GM21381 (cell line): ENCODE measurements around the gene SP1.
"Not testable (repeated sequence)": the region's sequence is repeated elsewhere in the genome, so short reads cannot be mapped to it uniquely, and the experiment has no call there.

Experiments
- ATAC-seq: cut with Tn5 transposase; IDR thresholded peaks from one replicate; pipeline ENCODE4 v1.9.1; 2021; ENCODE audit warnings: mild to moderate bottlenecking, moderate library complexity; ENCODE audit not compliant: unreplicated experiment

The SP1 gene

DNA sequence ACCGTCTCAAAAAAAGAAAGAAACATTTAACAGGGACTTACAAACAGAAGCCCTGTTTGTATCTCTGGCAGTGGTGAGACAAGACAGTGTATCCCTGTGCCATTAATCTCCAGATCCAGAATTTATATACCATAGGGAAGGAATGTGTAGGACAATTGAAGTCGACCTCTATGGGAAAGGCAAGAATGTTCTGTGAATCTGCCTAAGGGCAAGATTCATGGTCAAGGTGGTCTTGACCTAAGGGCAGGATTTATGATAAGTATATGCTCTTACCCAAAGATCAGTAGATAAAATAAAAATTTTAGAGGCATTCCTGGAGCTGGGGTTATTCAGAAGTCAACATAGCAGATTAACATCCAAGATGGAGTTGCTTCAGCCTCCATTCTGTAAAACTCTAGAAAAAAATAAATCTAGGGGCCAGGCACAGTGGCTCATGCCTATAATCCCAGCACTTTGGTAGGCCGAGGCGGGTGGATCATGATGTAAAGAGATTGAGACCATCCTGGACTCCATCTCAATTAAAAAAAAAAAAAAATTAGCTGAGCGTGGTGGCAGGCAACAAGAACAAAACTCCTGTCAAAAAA is 21.0 kb upstream of the SP1 start:
- ATAC-seq: no peak

DNA sequence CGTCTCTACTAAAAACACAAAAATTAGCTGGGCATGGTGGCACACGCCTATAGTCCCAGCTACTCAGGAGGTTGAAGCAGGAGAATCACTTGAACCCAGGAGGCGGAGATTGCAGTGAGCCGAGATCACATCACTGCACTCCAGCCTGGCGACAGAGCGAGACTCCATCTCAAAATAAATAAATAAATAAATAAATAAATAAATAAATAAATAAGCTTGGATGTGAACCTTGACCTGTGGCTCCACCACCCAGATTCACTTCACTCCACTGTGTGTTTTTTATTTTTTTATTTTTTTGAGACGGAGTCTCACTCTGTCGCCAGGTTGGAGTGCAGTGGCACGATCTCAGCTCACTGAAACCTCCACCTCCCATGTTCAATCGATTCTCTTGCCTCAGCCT is 18.3 kb upstream of the SP1 start:
- ATAC-seq: not testable (repeated sequence)

DNA sequence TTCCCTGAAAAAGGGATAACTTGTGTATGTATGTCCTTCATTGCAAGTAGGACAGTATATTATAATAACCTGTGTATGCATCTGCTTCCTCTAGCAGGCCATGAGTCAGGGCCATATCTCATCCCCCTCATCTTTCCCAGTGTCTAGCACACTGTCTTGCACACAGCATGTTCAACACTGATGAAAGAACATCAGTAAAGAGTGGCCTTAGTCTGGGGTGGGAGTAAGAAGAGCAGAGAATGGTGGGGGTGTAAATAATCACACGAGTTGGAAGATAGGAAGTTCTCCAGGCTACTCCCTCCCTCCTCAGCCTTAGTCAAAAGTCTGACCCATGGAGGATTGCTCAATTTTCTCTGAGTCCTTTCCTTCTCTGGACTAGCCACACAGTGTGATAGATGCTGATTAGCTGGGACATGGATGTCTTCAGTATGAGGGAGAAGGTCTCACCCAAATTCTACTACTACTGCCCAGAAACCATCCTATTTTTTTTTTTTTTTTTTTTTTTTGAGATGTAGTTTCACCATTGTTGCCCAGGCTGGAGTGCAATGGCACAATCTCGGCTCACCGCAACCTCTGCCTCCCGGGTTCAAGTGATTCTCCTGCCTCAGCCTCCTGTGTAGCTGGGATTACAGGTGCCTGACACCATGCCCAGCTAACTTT is 14.6 kb upstream of the SP1 start:
- ATAC-seq: no peak

DNA sequence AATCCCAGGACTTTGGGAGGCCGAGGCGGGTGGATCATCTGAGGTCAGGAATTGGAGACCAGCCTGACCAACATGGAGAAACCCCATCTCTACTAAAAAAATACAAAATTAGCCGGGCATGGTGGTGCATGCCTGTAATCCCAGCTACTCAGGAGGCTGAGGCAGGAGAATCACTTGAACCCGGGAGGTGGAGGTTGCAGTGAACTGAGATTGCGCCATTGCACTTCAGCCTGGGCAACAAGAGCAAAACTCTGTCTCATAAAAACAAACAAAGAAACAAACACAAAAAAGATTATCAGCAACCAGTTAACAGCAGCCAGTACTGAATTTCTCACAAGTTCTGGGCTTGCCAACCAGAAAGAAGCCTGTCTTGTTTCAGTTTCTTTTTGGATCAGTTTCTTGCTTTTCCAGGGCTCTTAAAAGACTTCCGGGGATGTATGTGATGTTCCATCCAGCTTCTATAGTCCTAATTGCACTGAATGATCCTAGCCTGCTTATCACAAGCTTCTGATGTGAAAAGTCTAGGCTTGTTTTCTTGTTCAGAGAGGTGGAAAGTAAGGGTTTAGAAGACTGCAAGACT is 6.3 kb upstream of the SP1 start:
- ATAC-seq: not testable (repeated sequence)

DNA sequence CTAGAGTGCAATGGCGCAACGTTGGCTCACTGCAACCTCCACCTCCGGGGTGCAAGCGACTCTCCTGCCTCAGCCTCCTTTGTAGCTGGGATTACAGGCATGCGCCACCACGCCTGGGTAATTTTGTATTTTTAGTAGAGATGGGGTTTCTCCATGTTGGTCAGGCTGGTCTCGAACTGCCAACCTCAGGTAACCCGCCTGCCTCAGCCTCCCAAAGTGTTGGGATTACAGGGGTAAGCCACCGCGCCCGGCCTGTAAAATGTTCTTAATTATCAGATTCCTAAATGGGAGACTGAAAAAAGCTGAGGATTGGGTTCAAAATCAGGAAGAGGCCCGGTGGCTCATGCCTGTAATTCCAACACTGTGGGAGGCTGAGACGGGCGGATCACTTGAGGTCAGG is 5.7 kb upstream of the SP1 start:
- not testable (repeated sequence) for ATAC-seq

DNA sequence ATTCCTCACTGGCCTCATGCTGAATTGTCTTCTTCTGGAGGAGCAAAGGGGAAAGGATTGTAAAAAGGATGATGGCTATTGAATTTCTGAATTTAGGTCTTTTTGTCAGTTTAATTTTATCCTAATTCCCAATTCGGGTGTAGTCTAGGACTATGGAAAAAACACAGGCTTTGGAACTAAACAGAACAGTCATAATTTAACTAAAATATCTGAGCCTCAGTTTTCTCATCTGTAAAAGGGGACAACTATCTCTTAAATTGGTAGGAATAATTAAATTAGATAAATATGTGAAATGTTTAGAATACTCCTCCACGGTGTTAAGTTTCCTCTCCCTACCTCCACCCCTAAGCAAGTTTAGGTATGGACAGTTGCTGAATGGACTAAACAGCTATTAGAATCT is 3.2 kb upstream of the SP1 start:
- ATAC-seq: no peak

DNA sequence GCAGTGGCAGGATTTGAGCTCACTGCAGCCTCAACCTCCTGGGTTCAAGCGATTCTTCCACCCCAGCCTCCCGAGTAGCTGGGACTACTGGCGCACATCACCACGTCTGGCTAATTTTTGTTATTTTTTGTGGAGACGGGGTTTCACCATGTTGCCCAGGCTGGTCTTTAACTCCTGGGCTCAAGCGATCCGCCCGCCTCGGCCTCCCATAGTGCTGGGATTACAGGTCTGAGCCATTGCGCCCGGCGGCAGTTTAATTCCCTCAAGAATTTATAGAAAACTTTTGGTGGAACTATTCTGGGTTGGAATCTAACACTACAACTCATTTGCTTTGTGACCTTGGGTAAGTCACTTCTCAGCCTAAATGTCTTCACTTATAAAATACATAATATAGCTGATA is 1.8 kb upstream of the SP1 start:
- no peak for ATAC-seq

DNA sequence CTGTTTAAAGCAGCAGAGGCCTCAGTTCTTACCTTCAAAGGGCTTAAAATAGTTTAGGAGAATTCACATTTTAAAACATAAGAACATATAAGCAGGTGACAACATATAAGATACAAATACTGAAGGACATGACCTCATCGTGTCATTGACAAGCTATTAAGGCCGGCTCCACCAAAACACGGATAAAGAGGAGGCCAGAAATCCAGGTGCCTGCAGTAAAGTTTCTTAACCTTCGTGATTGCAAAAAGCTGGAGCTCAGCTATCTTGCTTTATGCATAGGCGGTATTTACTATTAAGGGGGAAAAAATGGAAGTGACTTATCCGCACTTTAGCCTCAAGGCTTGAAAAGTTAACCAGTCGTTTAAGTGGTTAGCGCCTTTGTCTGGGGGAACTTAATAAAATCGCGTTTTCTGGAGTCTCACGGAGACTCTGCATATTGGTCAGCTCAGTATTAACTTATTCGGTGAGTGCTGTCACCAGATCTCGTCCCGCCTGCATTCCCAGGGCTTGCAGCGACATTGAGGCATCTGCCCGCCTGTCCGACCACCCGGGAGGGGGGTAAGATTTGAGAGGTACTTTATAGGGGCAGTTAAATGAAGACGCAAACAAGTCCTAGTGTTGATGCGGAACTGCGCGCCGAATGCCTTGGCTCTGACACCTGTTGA is 1.1 kb upstream of the SP1 start:
- no peak for ATAC-seq

DNA sequence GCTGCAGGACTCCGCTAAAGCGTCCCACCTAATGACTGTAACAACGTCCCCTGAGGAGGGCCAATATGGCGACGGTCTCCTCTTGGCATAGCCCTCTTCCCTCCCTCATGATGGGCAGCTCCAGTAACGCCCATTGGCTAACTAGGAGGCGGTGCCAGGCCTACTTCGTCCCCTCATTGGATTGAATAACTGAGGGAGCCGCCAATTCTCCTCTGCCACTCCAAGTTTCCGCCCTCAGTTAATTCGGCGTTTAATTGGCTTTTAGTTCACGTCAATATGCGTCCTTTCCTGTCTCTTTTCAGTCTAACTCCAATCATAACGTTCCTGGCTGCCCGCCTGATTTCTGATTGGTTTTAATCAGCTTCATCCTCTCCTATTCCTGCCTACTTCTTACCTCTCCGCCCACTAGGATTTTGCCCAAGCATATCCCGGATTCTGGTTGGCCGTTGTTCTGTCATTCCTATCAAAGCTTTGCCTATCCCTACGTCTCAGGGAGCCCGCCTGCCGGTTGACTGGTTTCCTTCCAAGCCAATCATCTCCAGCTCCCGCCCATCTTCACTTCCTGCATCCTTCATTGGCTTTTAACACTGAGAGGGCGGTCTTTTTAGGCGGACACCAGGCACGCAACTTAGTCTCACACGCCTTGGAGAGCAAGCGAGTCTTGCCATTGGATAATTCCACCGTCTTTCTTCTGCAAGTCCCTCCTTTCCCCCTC is 430 bp upstream of the SP1 start:
- peak; percentile 68 for ATAC-seq

DNA sequence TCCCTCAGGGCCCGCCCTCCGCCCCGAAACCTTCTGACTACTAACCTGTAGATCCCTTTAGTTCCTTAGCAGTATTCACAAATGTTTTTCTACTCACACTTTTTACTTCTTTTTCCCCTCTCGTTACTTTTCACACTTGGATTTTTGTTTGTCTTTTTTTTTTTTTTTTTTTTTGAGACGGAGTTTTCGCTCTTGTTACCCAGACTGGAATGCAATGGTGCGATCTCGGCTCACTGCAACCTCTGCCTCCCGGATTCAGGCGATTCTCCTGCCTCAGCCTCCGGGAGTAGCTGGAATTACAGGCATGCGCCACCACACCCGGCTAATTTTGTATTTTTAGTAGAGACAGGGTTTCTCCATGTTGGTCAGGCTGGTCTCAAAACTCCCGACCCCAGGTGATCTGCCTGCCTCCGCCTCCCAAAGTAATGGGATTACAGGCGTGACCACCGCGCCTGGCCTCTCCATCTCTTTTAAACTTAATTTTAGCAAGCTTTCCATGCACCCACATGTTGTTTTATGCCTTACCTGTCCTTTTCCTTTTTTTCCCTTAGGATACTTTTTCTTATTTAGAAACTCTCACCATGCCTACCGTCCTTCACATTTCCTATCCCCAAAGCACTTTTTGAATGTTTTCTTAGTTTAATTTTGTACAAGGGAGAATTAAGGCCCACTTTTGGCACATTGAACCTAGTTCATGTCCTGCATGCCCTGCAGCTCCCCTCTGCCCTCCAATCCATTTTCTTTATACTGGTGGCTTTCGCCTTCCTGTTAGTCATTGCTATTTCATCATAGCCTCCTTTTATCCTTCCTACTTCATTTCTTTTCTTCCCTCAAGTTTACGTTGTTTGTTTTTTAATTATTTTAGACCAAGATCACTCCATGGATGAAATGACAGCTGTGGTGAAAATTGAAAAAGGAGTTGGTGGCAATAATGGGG is 1.1 kb downstream of the SP1 start:
- no peak for ATAC-seq

DNA sequence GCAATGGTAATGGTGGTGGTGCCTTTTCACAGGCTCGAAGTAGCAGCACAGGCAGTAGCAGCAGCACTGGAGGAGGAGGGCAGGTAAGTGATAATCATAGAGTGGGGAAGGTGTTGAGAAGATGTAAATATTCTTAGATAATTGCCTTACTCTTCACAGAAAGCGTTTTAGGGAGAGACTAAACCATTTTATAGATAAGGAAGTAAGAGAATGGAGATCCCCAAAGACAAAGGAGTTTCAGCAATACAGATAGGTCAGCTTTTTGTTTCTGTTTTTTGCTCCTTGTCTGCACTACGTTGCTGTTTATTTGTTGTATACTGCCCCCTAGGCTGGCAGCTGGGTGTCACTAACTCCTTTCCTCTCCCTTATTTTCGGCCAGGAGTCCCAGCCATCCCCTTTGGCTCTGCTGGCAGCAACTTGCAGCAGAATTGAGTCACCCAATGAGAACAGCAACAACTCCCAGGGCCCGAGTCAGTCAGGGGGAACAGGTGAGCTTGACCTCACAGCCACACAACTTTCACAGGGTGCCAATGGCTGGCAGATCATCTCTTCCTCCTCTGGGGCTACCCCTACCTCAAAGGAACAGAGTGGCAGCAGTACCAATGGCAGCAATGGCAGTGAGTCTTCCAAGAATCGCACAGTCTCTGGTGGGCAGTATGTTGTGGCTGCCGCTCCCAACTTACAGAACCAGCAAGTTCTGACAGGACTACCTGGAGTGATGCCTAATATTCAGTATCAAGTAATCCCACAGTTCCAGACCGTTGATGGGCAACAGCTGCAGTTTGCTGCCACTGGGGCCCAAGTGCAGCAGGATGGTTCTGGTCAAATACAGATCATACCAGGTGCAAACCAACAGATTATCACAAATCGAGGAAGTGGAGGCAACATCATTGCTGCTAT is 2.0 kb downstream of the SP1 start:
- no peak for ATAC-seq

DNA sequence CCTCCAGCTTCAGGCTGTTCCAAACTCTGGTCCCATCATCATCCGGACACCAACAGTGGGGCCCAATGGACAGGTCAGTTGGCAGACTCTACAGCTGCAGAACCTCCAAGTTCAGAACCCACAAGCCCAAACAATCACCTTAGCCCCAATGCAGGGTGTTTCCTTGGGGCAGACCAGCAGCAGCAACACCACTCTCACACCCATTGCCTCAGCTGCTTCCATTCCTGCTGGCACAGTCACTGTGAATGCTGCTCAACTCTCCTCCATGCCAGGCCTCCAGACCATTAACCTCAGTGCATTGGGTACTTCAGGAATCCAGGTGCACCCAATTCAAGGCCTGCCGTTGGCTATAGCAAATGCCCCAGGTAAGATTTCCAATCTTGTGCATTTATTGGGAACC is 3.3 kb downstream of the SP1 start:
- ATAC-seq: no peak

DNA sequence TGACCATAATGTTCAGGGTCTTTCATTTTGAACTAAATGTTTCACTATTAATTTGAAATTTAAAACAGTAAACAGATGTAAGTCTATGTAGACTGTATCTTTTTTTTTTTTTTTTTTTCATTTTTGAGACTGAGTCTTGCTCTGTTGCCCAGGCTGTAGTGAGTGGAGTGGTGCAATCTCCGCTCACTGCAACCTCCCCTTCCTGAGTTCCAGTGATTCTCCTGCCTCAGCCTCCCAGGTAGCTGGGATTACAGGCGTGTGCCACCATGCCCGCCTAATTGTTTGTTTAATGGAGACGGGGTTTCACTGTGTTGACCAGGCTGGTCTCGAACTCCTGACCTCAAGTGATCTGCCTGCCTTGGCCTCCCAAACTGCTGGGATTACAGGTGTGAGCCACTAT is 6.4 kb downstream of the SP1 start:
- not testable (repeated sequence) for ATAC-seq

DNA sequence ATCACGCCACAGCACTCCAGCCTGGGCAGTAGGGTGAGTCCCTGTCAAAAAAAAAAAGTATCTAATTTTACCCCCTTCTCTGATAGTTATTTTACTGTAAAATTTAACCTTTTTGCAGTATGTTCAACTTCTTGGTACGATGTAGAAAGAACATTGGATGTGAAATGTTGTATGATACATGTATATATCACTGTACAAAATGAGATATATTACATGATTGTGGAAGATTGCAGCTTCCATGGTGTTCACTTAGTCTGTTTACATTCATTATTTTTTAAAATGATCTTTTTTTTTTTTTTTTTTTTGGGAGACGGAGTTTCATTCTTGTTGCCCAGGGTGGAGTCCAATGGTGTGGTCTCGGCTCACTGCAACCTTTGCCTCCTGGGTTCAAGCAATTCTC is 9.0 kb downstream of the SP1 start:
- ATAC-seq: no peak

DNA sequence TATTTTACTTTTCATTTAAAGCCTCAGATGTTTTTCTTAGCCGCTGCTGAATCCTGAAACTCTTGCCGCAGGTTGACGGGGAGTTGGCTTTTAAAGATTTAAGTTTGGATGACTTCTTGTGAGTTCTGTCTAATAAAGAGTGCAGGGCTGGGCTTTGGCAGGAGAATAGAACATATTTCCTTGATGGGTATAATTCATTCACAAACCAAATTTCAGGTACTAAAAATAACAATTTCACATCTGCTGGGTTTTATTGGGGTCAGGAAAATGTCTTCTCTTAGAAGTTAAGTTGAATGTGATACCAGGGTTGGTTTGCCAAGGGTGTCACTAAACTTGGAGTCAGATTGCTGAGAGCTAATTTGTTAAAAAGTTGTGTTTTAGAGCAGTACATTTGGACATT is 9.7 kb downstream of the SP1 start:
- ATAC-seq: no peak

DNA sequence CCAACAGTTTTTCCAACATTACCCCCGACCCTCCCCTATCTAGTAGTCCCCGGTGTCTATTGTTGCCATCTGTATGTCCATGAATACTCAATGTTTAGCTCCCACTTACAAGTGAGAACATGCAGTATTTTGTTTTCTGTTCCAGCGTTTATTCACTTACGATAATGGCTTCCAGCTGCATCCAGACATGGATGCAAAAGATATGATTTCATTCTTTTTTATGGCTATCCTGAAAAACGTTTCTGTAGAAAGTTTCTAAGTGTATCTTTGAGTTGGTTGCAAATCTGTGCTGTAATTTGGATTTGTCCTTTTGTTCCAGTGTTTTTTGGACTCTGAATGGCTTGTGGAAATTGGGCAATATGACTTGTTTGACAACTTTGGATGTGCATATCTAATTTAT is 11.7 kb downstream of the SP1 start:
- ATAC-seq: no peak

DNA sequence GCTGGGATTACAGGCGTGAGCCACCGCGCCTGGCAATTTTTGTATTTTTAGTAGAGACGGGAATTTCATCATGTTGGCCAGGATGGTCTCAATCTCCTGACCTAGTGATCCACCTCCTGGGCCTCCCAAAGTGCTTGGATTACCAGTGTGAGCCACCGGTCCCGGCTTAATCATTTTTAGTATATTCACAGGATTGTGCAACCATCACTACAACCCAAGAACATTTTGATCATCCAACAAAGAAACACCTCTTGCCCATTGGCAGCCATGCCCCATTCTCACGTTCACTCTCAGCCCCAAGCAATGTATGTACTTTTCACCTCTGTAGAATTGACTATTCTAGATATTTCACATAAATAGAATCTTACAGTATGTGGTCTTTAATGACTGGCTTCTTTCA is 19.9 kb downstream of the SP1 start:
- ATAC-seq: no peak

DNA sequence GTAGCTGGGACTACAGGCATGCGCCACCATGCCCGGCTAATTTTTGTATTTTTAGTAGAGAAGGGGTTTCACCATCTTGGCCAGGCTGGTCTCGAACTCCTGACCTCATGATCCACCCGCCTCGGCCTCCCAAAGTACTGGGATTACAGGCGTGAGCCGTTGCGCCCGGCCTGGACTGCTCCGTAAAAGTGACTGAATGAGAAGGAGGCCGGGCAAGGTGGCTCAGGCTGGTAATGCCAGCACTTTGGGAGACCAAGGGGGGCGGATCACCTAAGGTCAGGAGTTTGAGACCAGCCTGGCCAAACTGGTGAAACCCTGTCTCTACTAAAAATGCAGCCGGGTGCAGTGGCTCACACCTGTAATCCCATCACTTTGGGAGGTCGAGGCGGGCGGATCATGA is 22.4 kb downstream of the SP1 start:
- ATAC-seq: not testable (repeated sequence)

DNA sequence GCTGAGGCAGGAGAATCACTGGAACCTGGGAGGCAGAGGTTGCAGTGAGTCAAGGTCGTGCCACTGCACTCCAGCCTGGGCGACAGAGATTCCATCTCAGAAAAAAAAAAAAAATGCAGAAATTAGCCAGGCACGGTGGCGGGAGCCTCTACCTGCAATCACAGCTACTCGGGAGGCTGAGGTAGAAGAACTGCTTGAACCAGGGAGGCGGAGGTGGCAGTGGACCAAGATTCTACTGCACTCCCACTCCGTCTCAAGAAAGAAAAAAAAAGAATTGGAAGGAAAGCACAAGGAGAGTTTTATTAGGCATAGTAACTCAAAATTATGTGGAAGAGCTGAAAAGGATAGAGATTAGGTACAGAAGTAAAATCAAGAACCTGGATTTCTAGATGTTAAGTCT is 22.9 kb downstream of the SP1 start:
- no peak for ATAC-seq
